ENCODE results near the gene KRT2. TPM values are rescaled to one million over a fixed set of nuclear protein-coding genes. Genes with fewer than 3 reads are reported as not detected.

KRT2 gene
- total and polyA plus RNA-seq, 2 donors (not counting 3 experiments of a cell fraction or from before 2014, with no cell fraction given): not detected

- no peaks in the 10 kb centered on the region for H3K9me3 ChIP-seq (replicated peaks; ENCODE audit: control insufficient read depth, insufficient read depth, low read length)
- BruUV-seq (replicated peaks): no TSS peak
- dilution Hi-C loops (cut with MboI; ENCODE audit: extremely low pct_ligation_motif_present, low sequenced_read_pairs): no loop called here
Observed at GRCh38 chr12:52667509-52667908, 15.5 kb upstream of the KRT2 start.

GRCh38 chr12:52666471-52666870 is 14.5 kb upstream of the KRT2 start:
- TF ChIP-seq POLR2A (IDR thresholded peaks at IDR 0.05; ENCODE audit: low read depth, low read length) (no peak), EZH2 (IDR thresholded peaks at IDR 0.05; ENCODE audit: borderline replicate concordance, low read depth, low read length, severe bottlenecking) (no peak), JUN (IDR thresholded peaks at IDR 0.05; ENCODE audit: borderline replicate concordance, insufficient read depth, insufficient read length, low read depth) (no peak), CTCF (IDR thresholded peaks at IDR 0.05; ENCODE audit: extremely low read depth in 1 of 2, insufficient read depth in 1 of 2, low read depth in 1 of 2, low read length in 2 of 2) (no peak), POLR2AphosphoS5 (IDR thresholded peaks at IDR 0.05; ENCODE audit: insufficient read depth, low read depth, low read length) (no peak), GATA2 (IDR thresholded peaks at IDR 0.05; ENCODE audit: insufficient read depth, insufficient read length, low read depth, low read length) (no peak), FOS (IDR thresholded peaks at IDR 0.05; ENCODE audit: borderline replicate concordance, insufficient read depth, low read length) (no peak), MYC (IDR thresholded peaks at IDR 0.05; ENCODE audit: low read depth, low read length) (no peak), MAX (IDR thresholded peaks at IDR 0.05; ENCODE audit: insufficient read depth, insufficient read length) (no peak)
- H3K27ac ChIP-seq (ENCODE audit: insufficient read depth, low read depth, low read length): no peak overlapping the region
- H3K4me3 ChIP-seq (replicated peaks in 1 of 3; ENCODE audit: insufficient read depth in 1 of 3, low read depth in 1 of 3, low read length in 3 of 3): no peak overlapping the region
- no peaks in the 10 kb centered on the region for H4K20me1 ChIP-seq (replicated peaks; ENCODE audit: control insufficient read depth, extremely low read depth, insufficient read depth, low read length)
- no peaks in the 10 kb centered on the region for H3K4me1 ChIP-seq (ENCODE audit: control insufficient read depth, extremely low read depth, insufficient read depth, low read length)
- no peak for DNase-seq (ENCODE audit: low read depth, low spot score)
- H3K9me3 ChIP-seq (replicated peaks; ENCODE audit: control insufficient read depth, insufficient read depth, low read length): no peaks in the 10 kb centered on the region
- H3K9ac ChIP-seq (replicated peaks; ENCODE audit: extremely low read depth, insufficient read depth, low read length): no peak overlapping the region
- H2AFZ ChIP-seq (ENCODE audit: low read depth, low read length): no peak overlapping the region
- no peaks in the 10 kb centered on the region for H3K9me1 ChIP-seq (replicated peaks; ENCODE audit: control insufficient read depth, extremely low read depth, insufficient read depth, low read length)
- CTCF ChIA-PET: interaction anchor here (2.4 kb wide), 1 partner anchor 199 kb away, joined by 6 read pairs; no protein-coding TSS in a partner anchor
- FAIRE-seq: no peak
- H3K79me2 ChIP-seq (ENCODE audit: control insufficient read depth, insufficient read depth, low read length): no peaks in the 10 kb centered on the region
- H3K4me2 ChIP-seq (ENCODE audit: insufficient read depth, low read length): no peak overlapping the region
- H3K27me3 ChIP-seq (ENCODE audit: control insufficient read depth in 2 of 2, insufficient read depth in 2 of 2, low read length in 2 of 2): peaks cover 0 to 3% of the 10 kb centered on the region in 2 experiments
- no peaks in the 10 kb centered on the region for H3K36me3 ChIP-seq (ENCODE audit: control insufficient read depth in 2 of 2, extremely low read depth in 1 of 2, insufficient read depth in 2 of 2, low read length in 2 of 2)
- dilution Hi-C loops (cut with MboI; ENCODE audit: extremely low pct_ligation_motif_present, low sequenced_read_pairs) (no loop called here), intact Hi-C loops (cut with micrococcal nuclease) (no loop called here)
- BruUV-seq (replicated peaks): no TSS peak
- POLR2A ChIA-PET: no interaction called here

More at GRCh38 chr12:52667509-52667908, 15.5 kb upstream of the KRT2 start:
- Histone ChIP-seq H3K36me3 (ENCODE audit: control insufficient read depth in 2 of 2, extremely low read depth in 1 of 2, insufficient read depth in 2 of 2, low read length in 2 of 2) (no peaks in the 10 kb centered on the region), H4K20me1 (replicated peaks; ENCODE audit: control insufficient read depth, extremely low read depth, insufficient read depth, low read length) (no peaks in the 10 kb centered on the region), H3K4me1 (ENCODE audit: control insufficient read depth, extremely low read depth, insufficient read depth, low read length) (no peaks in the 10 kb centered on the region), H3K79me2 (ENCODE audit: control insufficient read depth, insufficient read depth, low read length) (no peaks in the 10 kb centered on the region), H3K4me2 (ENCODE audit: insufficient read depth, low read length) (no peak overlapping the region), H3K9ac (replicated peaks; ENCODE audit: extremely low read depth, insufficient read depth, low read length) (no peak overlapping the region), H3K27me3 (ENCODE audit: control insufficient read depth in 2 of 2, insufficient read depth in 2 of 2, low read length in 2 of 2) (peaks cover 0 to 3% of the 10 kb centered on the region in 2 experiments), H3K27ac (ENCODE audit: insufficient read depth, low read depth, low read length) (no peak overlapping the region), H3K9me1 (replicated peaks; ENCODE audit: control insufficient read depth, extremely low read depth, insufficient read depth, low read length) (no peaks in the 10 kb centered on the region), H2AFZ (ENCODE audit: low read depth, low read length) (no peak overlapping the region), H3K4me3 (replicated peaks in 1 of 3; ENCODE audit: insufficient read depth in 1 of 3, low read depth in 1 of 3, low read length in 3 of 3) (no peak overlapping the region)
- FAIRE-seq (no peak), DNase-seq (ENCODE audit: low read depth, low spot score) (no peak)
- ChIA-PET CTCF (no interaction called here), POLR2A (no interaction called here)
- intact Hi-C loops (cut with micrococcal nuclease): no loop called here
- TF ChIP-seq FOS (IDR thresholded peaks at IDR 0.05; ENCODE audit: borderline replicate concordance, insufficient read depth, low read length): no peak
- no peak for TF ChIP-seq EZH2 (IDR thresholded peaks at IDR 0.05; ENCODE audit: borderline replicate concordance, low read depth, low read length, severe bottlenecking)
- no peak for TF ChIP-seq MYC (IDR thresholded peaks at IDR 0.05; ENCODE audit: low read depth, low read length)
- TF ChIP-seq POLR2AphosphoS5 (IDR thresholded peaks at IDR 0.05; ENCODE audit: insufficient read depth, low read depth, low read length): no peak
- no peak for TF ChIP-seq POLR2A (IDR thresholded peaks at IDR 0.05; ENCODE audit: low read depth, low read length)
- TF ChIP-seq JUN (IDR thresholded peaks at IDR 0.05; ENCODE audit: borderline replicate concordance, insufficient read depth, insufficient read length, low read depth): no peak

Measured in endothelial cell of umbilical vein (primary cell).